CD4-positive, alpha-beta memory T cell (primary cell): ENCODE data around the gene ALDH1B1. TPM values are rescaled to one million over a fixed set of nuclear protein-coding genes. Genes with fewer than 3 reads are reported as not detected.
"Not testable (repeated sequence)": the region's sequence is repeated elsewhere in the genome, so short reads cannot be mapped to it uniquely, and the experiment has no call there.

Source experiments
- CTCF ChIA-PET: fragments of 350-600 bp; sonication (Branson Sonifier 250); formaldehyde crosslinking; loops from one replicate; lab custom pipeline; 2021; ENCODE audit warnings: inconsistent platforms; ENCODE audit not compliant: partially characterized antibody; lab: Charles Lee
- POLR2A ChIA-PET: fragments of 350-600 bp; sonication (Branson Sonifier 250); formaldehyde crosslinking; loops from one replicate; lab custom pipeline; 2021; ENCODE audit not compliant: partially characterized antibody; lab: Charles Lee
- DNase-seq, 5 donors: peaks; one replicate each; pipeline versions ENCODE4 v3.0.0 to v3.0.0-alpha.2; 2020 to 2022; ENCODE audit warnings: mixed read lengths in 1 of 5
- H3K27ac ChIP-seq: one replicate; pipeline ENCODE4 v1.7.0; 2013; ENCODE audit warnings: low read depth, low read length
- H3K27me3 ChIP-seq: 2 replicates; pipeline ENCODE4 v1.7.0; 2013; ENCODE audit warnings: mild to moderate bottlenecking, low read length, moderate library complexity; ENCODE audit not compliant: insufficient read depth
- H3K36me3 ChIP-seq: 2 replicates; pipeline ENCODE4 v1.7.0; 2013; ENCODE audit warnings: mild to moderate bottlenecking, low read length, moderate library complexity; ENCODE audit not compliant: insufficient read depth
- H3K4me1 ChIP-seq: 2 replicates; pipeline ENCODE4 v1.7.0; 2013; ENCODE audit warnings: mild to moderate bottlenecking, low read length, moderate library complexity; ENCODE audit not compliant: insufficient read depth
- H3K4me3 ChIP-seq, 2 donors: one replicate each; pipeline ENCODE4 v1.7.0; 2013; ENCODE audit warnings: low read length in 2 of 2, mild to moderate bottlenecking in 1 of 2
- H3K9me3 ChIP-seq, 2 donors: one replicate each; pipeline ENCODE4 v1.7.0; 2013; ENCODE audit warnings: low read length in 2 of 2, control low read depth in 1 of 2; ENCODE audit not compliant: control insufficient read depth in 1 of 2
- H3K27ac Mint-ChIP-seq, 7 donors: one replicate each; pipeline ENCODE4 v1.8.0; 2020 to 2021; ENCODE audit warnings: mixed read lengths in 7 of 7, mild to moderate bottlenecking in 6 of 7, inconsistent platforms in 3 of 7, moderate library complexity in 3 of 7
- H3K27me3 Mint-ChIP-seq, 2 donors: one replicate each; pipeline ENCODE4 v1.8.0; 2020 to 2021; ENCODE audit warnings: mixed read lengths in 2 of 2
- H3K36me3 Mint-ChIP-seq, 2 donors: one replicate each; pipeline ENCODE4 v1.8.0; 2020 to 2021; ENCODE audit warnings: mixed read lengths in 2 of 2, inconsistent platforms in 1 of 2, mild to moderate bottlenecking in 1 of 2
- H3K4me1 Mint-ChIP-seq, 4 donors: one replicate each; pipeline ENCODE4 v1.8.0; 2020 to 2021; ENCODE audit warnings: mixed read lengths in 4 of 4, mild to moderate bottlenecking in 1 of 4
- H3K4me3 Mint-ChIP-seq, 8 donors: one replicate each; pipeline ENCODE4 v1.8.0; 2020 to 2021; ENCODE audit warnings: mixed read lengths in 8 of 8, mild to moderate bottlenecking in 7 of 8, moderate library complexity in 6 of 8, inconsistent platforms in 3 of 8
- H3K9me3 Mint-ChIP-seq, 8 donors: one replicate each; pipeline ENCODE4 v1.8.0; 2020 to 2021; ENCODE audit warnings: mixed read lengths in 8 of 8, mild to moderate bottlenecking in 5 of 8, inconsistent platforms in 3 of 8, moderate library complexity in 1 of 8
- intact Hi-C: fragments of 100-400 bp; cut with micrococcal nuclease; formaldehyde crosslinking; loops from one replicate; pipeline ENCODE4 v1.15.1; 2023
- polyA plus RNA-seq, 2 donors: library from polyadenylated mRNA; unstranded; fragments of 300-500 nt; fragmentation: Illumina TruSeq; gene quantifications; one replicate each; pipeline ENCODE4 v1.2.3, GENCODE V29; 2021
- total RNA-seq, 2 experiments: library from RNA; stranded (reverse); gene quantifications; one replicate each; pipeline ENCODE4 v1.2.3, GENCODE V29; 2021

The ALDH1B1 gene
- total and polyA plus RNA-seq, 4 experiments from 2014 or later, result 3.6 to 10.5 (median 7.3) TPM

DNA sequence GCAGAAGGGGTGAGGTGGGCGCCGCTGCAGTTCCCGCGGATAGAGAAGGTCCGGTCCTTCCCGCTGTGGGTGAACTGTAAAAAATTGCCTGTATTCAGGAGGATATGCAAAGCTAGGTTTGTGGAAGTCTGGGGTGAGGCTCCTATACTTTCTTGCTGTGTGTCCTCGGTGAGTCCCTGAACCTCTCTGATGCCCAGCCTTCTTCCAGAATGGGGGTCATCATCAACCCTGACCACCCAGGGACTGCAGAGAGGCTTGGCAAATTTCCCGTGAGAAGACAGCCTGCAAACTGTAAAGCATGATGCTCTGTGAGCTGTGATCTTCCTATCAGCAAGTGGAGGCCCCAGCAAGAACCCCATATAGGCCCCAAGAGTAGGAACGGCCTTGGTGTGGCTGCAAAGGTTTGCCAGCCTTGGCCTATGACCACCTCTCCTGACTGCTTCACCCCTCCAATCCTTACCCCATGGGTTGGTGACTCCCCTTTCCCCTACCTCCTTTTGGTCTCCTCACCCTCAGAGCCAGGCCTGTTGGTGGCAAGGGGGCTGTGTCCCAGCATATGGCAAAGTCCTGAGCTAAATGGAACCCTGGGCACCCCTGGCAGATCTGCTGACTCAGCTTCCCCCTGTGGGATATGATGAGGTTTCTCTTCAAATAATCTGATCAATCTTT is 760 bp downstream of the ALDH1B1 start:
- peaks cover 14% of the 10 kb centered on the region for H3K4me1 ChIP-seq
- Mint-ChIP-seq H3K27ac (peak overlapping the region; percentile 68 to 94 (median 90)), H3K9me3 (peaks cover 0 to 4% (median 0%) of the 10 kb centered on the region in 8 donors), H3K36me3 (peaks cover 25 to 32% of the 10 kb centered on the region in 2 donors), H3K27me3 (no peaks in the 10 kb centered on the region), H3K4me1 (peaks cover 14 to 18% (median 17%) of the 10 kb centered on the region in 4 donors), H3K4me3 (peak overlapping the region; percentile 89 to 99 (median 96))
- peak overlapping the region; percentile 57 for H3K27ac ChIP-seq
- no peaks in the 10 kb centered on the region for H3K27me3 ChIP-seq
- intact Hi-C loops, result no loop called here
- DNase-seq, result peak in 3 of 5 donors; percentile 2 to 4 (median 4)
- H3K9me3 ChIP-seq, result no peaks in the 10 kb centered on the region
- POLR2A ChIA-PET, result no interaction called here
- peak overlapping the region; percentile 58 to 74 for H3K4me3 ChIP-seq
- H3K36me3 ChIP-seq, result no peaks in the 10 kb centered on the region
- CTCF ChIA-PET, result no interaction called here

DNA sequence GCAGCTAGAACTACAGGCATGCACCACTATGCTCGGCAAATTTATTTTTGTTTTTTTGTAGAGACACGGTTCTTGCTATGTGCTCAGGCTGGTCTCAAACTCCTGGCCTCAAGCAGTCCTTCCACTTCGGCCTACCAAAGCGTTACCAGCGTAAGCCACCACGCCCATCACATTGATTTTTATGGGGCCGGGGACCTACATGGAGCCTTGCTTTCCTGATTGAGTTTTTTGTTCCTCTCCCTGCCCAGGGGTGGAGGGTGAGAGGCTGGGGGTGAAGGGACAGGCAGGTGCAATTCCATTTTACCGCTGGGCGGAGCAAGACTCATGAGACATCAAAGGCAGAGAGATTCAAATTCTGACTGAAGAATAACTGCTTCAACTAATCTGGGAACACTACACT is 1.9 kb downstream of the ALDH1B1 start:
- H3K36me3 Mint-ChIP-seq, result peaks cover 26 to 33% of the 10 kb centered on the region in 2 donors
- H3K4me3 Mint-ChIP-seq, result no peak overlapping the region
- H3K27ac Mint-ChIP-seq, result peak overlapping the region in 4 of 7 donors; percentile 10 to 44 (median 30)
- Histone ChIP-seq H3K27ac (no peak overlapping the region), H3K9me3 (no peaks in the 10 kb centered on the region), H3K4me3 (no peak overlapping the region), H3K4me1 (peaks cover 14% of the 10 kb centered on the region), H3K36me3 (no peaks in the 10 kb centered on the region), H3K27me3 (no peaks in the 10 kb centered on the region)
- intact Hi-C loops, result no loop called here
- ChIA-PET POLR2A (no interaction called here), CTCF (no interaction called here)
- peaks cover 14 to 18% (median 17%) of the 10 kb centered on the region in 4 donors for H3K4me1 Mint-ChIP-seq
- peaks cover 0 to 4% (median 0%) of the 10 kb centered on the region in 8 donors for H3K9me3 Mint-ChIP-seq
- no peaks in the 10 kb centered on the region for H3K27me3 Mint-ChIP-seq
- DNase-seq, result no peak

DNA sequence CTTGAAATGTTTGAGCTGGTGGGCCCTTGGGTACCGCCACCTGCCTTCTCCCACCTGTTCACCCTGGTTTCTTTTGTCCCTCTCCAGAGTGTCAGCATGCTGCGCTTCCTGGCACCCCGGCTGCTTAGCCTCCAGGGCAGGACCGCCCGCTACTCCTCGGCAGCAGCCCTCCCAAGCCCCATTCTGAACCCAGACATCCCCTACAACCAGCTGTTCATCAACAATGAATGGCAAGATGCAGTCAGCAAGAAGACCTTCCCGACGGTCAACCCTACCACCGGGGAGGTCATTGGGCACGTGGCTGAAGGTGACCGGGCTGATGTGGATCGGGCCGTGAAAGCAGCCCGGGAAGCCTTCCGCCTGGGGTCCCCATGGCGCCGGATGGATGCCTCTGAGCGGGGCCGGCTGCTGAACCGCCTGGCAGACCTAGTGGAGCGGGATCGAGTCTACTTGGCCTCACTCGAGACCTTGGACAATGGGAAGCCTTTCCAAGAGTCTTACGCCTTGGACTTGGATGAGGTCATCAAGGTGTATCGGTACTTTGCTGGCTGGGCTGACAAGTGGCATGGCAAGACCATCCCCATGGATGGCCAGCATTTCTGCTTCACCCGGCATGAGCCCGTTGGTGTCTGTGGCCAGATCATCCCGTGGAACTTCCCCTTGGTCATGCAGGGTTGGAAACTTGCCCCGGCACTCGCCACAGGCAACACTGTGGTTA is 3.3 kb downstream of the ALDH1B1 start:
- peaks cover 16 to 18% (median 17%) of the 10 kb centered on the region in 4 donors for H3K4me1 Mint-ChIP-seq
- peaks cover 14% of the 10 kb centered on the region for H3K4me1 ChIP-seq
- peaks cover 0 to 4% (median 0%) of the 10 kb centered on the region in 8 donors for H3K9me3 Mint-ChIP-seq
- H3K4me3 ChIP-seq, result no peak overlapping the region
- no peak overlapping the region for H3K27ac ChIP-seq
- H3K9me3 ChIP-seq, result no peaks in the 10 kb centered on the region
- CTCF ChIA-PET, result no interaction called here
- H3K36me3 ChIP-seq, result no peaks in the 10 kb centered on the region
- POLR2A ChIA-PET, result no interaction called here
- no peaks in the 10 kb centered on the region for H3K27me3 ChIP-seq
- H3K27ac Mint-ChIP-seq, result peak overlapping the region in 2 of 7 donors; percentile 4 to 37
- no peak for DNase-seq
- H3K36me3 Mint-ChIP-seq, result peaks cover 29 to 33% of the 10 kb centered on the region in 2 donors
- intact Hi-C loops, result no loop called here
- H3K27me3 Mint-ChIP-seq, result no peaks in the 10 kb centered on the region
- H3K4me3 Mint-ChIP-seq, result peak overlapping the region in 1 of 8 donors; percentile 52

DNA sequence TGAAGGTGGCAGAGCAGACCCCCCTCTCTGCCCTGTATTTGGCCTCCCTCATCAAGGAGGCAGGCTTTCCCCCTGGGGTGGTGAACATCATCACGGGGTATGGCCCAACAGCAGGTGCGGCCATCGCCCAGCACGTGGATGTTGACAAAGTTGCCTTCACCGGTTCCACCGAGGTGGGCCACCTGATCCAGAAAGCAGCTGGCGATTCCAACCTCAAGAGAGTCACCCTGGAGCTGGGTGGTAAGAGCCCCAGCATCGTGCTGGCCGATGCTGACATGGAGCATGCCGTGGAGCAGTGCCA is 3.8 kb downstream of the ALDH1B1 start:
- Mint-ChIP-seq H3K9me3 (peaks cover 0 to 4% (median 0%) of the 10 kb centered on the region in 8 donors), H3K4me1 (peaks cover 16 to 18% (median 17%) of the 10 kb centered on the region in 4 donors), H3K27ac (peak overlapping the region in 2 of 7 donors; percentile 4 to 73), H3K4me3 (peak overlapping the region in 1 of 8 donors; percentile 52), H3K36me3 (peaks cover 29 to 33% of the 10 kb centered on the region in 2 donors), H3K27me3 (no peaks in the 10 kb centered on the region)
- DNase-seq, result no peak
- ChIA-PET CTCF (interaction anchor here (1.3 kb wide), 1 partner anchor 307 kb away, joined by 4 read pairs; no protein-coding TSS in a partner anchor), POLR2A (no interaction called here)
- no peaks in the 10 kb centered on the region for H3K27me3 ChIP-seq
- intact Hi-C loops, result no loop called here
- no peaks in the 10 kb centered on the region for H3K36me3 ChIP-seq
- no peak overlapping the region for H3K27ac ChIP-seq
- H3K4me3 ChIP-seq, result no peak overlapping the region
- H3K9me3 ChIP-seq, result no peaks in the 10 kb centered on the region
- peaks cover 14% of the 10 kb centered on the region for H3K4me1 ChIP-seq

DNA sequence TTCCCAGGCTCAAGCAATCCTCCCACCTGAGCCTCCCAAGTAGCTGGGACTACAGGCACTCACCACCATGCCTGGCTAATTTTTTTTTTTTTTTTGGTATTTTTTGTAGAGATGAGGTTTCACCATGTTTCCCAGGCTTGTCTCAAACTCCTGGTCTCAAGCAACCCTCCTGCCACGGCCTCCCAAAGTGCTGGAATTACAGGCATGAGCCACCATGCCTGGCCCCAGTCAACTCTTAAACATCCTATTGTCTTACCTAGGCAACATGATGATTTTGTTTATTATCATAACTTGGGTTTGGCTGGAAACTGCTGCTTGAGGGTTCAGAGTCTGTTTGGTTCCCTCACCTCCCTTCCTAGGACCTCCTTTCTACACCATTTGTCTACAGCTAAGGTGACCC is 6.7 kb downstream of the ALDH1B1 start:
- H3K27ac Mint-ChIP-seq, result peak overlapping the region in 1 of 7 donors; percentile 56
- H3K9me3 ChIP-seq, intact Hi-C loops, H3K4me1 Mint-ChIP-seq, H3K27me3 ChIP-seq, H3K36me3 ChIP-seq, H3K27ac ChIP-seq, POLR2A ChIA-PET, H3K4me1 ChIP-seq, DNase-seq, H3K27me3 Mint-ChIP-seq, H3K9me3 Mint-ChIP-seq, H3K4me3 Mint-ChIP-seq, H3K4me3 ChIP-seq: not testable (repeated sequence)
- H3K36me3 Mint-ChIP-seq, result peaks cover 28 to 29% of the 10 kb centered on the region in 2 donors
- CTCF ChIA-PET, result interaction anchor here (2.8 kb wide), 1 partner anchor 312 kb away, joined by 8 read pairs; no protein-coding TSS in a partner anchor

DNA sequence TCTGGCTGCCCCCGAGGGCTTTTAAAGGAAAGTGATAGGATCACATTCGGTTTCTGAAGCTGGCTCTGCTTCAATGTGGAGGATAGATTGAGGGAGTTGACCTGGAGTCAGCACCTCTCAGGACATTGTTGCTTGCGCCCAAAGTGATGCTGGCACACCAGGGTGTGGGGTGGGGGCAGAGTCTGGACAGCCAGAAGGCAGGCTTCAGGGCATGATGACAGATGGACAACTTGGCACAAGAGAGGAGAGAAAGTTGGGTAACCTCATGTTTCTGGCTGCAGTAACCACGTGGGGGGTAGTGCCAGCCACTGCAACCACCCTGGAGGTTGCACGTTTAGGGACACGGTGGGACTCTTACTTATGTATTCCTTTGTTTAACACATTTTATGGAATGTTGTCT is 9.5 kb downstream of the ALDH1B1 start:
- H3K4me3 Mint-ChIP-seq, result no peak overlapping the region
- intact Hi-C loops, result loop anchor here (2.0 kb wide), 1 partner anchor 313 kb away; no protein-coding TSS in a partner anchor
- peaks cover 0 to 2% (median 0%) of the 10 kb centered on the region in 8 donors for H3K9me3 Mint-ChIP-seq
- no peaks in the 10 kb centered on the region for H3K9me3 ChIP-seq
- H3K27ac ChIP-seq, result no peak overlapping the region
- no peak for DNase-seq
- H3K36me3 Mint-ChIP-seq, result peaks cover 11 to 14% of the 10 kb centered on the region in 2 donors
- H3K4me1 Mint-ChIP-seq, result peaks cover 0 to 2% (median 0%) of the 10 kb centered on the region in 4 donors
- H3K27me3 Mint-ChIP-seq, result peaks cover 10 to 16% of the 10 kb centered on the region in 2 donors
- H3K27ac Mint-ChIP-seq, result peak overlapping the region in 1 of 7 donors; percentile 0
- ChIA-PET POLR2A (no interaction called here), CTCF (interaction anchor here (1.4 to 2.8 kb wide), 2 partner anchors 315 to 487 kb away, joined by 4 to 8 read pairs; no protein-coding TSS in a partner anchor)
- no peaks in the 10 kb centered on the region for H3K27me3 ChIP-seq
- H3K4me1 ChIP-seq, result no peaks in the 10 kb centered on the region
- H3K36me3 ChIP-seq, result no peaks in the 10 kb centered on the region
- no peak overlapping the region for H3K4me3 ChIP-seq

DNA sequence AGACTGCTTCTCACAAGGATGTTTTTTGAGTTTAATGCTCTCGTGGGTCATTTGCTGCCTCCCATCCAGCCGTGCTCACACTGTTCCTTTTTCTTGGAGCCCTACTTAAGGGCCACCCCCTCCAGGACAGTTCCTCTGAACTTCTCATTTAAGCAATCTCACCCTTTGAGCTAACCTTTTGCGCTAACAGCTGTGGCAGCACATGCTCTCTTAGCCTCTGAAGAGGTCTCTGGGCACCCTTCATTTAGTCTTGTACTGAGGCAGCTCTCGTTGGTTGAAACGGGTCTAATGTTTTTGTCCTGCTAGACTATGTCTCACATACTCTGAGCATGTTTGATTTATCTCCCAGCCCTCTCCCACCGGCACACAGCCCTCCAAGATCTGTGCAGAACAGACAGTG is 11.8 kb downstream of the ALDH1B1 start:
- Mint-ChIP-seq H3K36me3 (peaks cover 0 to 3% of the 10 kb centered on the region in 2 donors), H3K4me3 (no peak overlapping the region), H3K9me3 (no peaks in the 10 kb centered on the region), H3K4me1 (peaks cover 0 to 2% (median 0%) of the 10 kb centered on the region in 4 donors), H3K27me3 (peaks cover 10 to 19% of the 10 kb centered on the region in 2 donors), H3K27ac (no peak overlapping the region)
- DNase-seq, result no peak
- no peaks in the 10 kb centered on the region for H3K4me1 ChIP-seq
- POLR2A ChIA-PET, result interaction anchor here (0.5 kb wide), 1 partner anchor 56 kb away, joined by 3 read pairs; no protein-coding TSS in a partner anchor
- H3K27ac ChIP-seq, result no peak overlapping the region
- no peaks in the 10 kb centered on the region for H3K27me3 ChIP-seq
- CTCF ChIA-PET, result interaction anchor here (1.3 kb wide), 1 partner anchor 28 kb away, joined by 3 read pairs; no protein-coding TSS in a partner anchor
- intact Hi-C loops, result no loop called here
- H3K9me3 ChIP-seq, result no peaks in the 10 kb centered on the region
- no peak overlapping the region for H3K4me3 ChIP-seq
- no peaks in the 10 kb centered on the region for H3K36me3 ChIP-seq
